HS-27A (cell line): ENCODE results near the gene CDH4.
"Not testable (repeated sequence)": the region's sequence is repeated elsewhere in the genome, so short reads cannot be mapped to it uniquely, and the experiment has no call there.

Experiments
- DNase-seq: peaks from one replicate; pipeline ENCODE4 v3.0.0-alpha.2; 2012; ENCODE audit warnings: low read depth, missing footprints

The CDH4 gene

GRCh38 chr20:61979701-61980635, 727.9 kb downstream of the CDH4 start:
- DNase-seq: no peak

- DNase-seq: no peak
Measured at GRCh38 chr20:61980647-61981583, 728.9 kb downstream of the CDH4 start.

- DNase-seq: not testable (repeated sequence)
Measured at GRCh38 chr20:61981691-61982090, 729.6 kb downstream of the CDH4 start.

GRCh38 chr20:61982191-61982950, 730.3 kb downstream of the CDH4 start:
- no peak for DNase-seq

GRCh38 chr20:61982951-61983315, 730.9 kb downstream of the CDH4 start:
- DNase-seq: no peak

- no peak for DNase-seq
Measured at GRCh38 chr20:61983965-61984364, 731.9 kb downstream of the CDH4 start.

GRCh38 chr20:61984431-61984830, 732.4 kb downstream of the CDH4 start:
- not testable (repeated sequence) for DNase-seq

- DNase-seq: no peak
Measured at GRCh38 chr20:61985096-61985495, 733.0 kb downstream of the CDH4 start.

GRCh38 chr20:61986762-61987321, 734.8 kb downstream of the CDH4 start:
- DNase-seq: no peak

- no peak for DNase-seq
Measured at GRCh38 chr20:61988665-61989064, 736.6 kb downstream of the CDH4 start.

- DNase-seq: no peak
Measured at GRCh38 chr20:61989741-61990140, 737.7 kb downstream of the CDH4 start.
